SK-N-SH treated with all-trans-retinoic acid at 6 μM for 48 hours (cell line): ENCODE data around the gene TEC.

Experiments used
- ARNTL ChIP-seq: fragments of 450-650 bp; formaldehyde crosslinking; IDR thresholded peaks from 2 replicates; pipeline ENCODE4 v1.5.0; 2020; ENCODE audit warnings: low read depth, mild to moderate bottlenecking, moderate library complexity, borderline replicate concordance
- ESRRG ChIP-seq: fragments of 250-450 bp; sonication (Bioruptor Pico); IDR thresholded peaks from 2 replicates; pipeline ENCODE4 v1.6.1; 2021; ENCODE audit warnings: mild to moderate bottlenecking
- GLIS3 ChIP-seq: fragments of 250-450 bp; sonication (Bioruptor Pico); IDR thresholded peaks from 2 replicates; pipeline ENCODE4 v1.5.0; 2020; ENCODE audit warnings: mild to moderate bottlenecking, moderate library complexity
- OSR1 ChIP-seq: fragments of 250-450 bp; sonication (Bioruptor Pico); IDR thresholded peaks from 2 replicates; pipeline ENCODE4 v1.8.0; 2022; ENCODE audit warnings: moderate library complexity, mild to moderate bottlenecking, inconsistent platforms
- RARB ChIP-seq: fragments of 250-450 bp; sonication (Bioruptor Pico); IDR thresholded peaks from 2 replicates; pipeline ENCODE4 v1.8.0; 2021; ENCODE audit warnings: mild to moderate bottlenecking, moderate library complexity
- ZFP3 ChIP-seq: fragments of 250-450 bp; sonication (Bioruptor Pico); IDR thresholded peaks from 2 replicates; pipeline ENCODE4 v1.5.0; 2020; ENCODE audit warnings: mild to moderate bottlenecking, moderate library complexity
- ZFP30 ChIP-seq: fragments of 450-650 bp; formaldehyde crosslinking; IDR thresholded peaks from 2 replicates; pipeline ENCODE4 v1.5.0; 2022; ENCODE audit warnings: mild to moderate bottlenecking, moderate library complexity
- ZNF70 ChIP-seq: fragments of 450-650 bp; formaldehyde crosslinking; IDR thresholded peaks from 2 replicates; pipeline ENCODE4 v1.5.0; 2020; ENCODE audit warnings: mild to moderate bottlenecking, moderate library complexity
- ZNF8 ChIP-seq: fragments of 450-650 bp; formaldehyde crosslinking; IDR thresholded peaks from 2 replicates; pipeline ENCODE4 v1.5.0; 2020; ENCODE audit warnings: mild to moderate bottlenecking, moderate library complexity
- TF ChIP-seq, protein P1 (sequence below): fragments of 250-450 bp; sonication (Bioruptor Pico); IDR thresholded peaks from 2 replicates; pipeline ENCODE4 v1.5.1; 2020; ENCODE audit warnings: low read depth, mild to moderate bottlenecking, moderate library complexity
- TF ChIP-seq, protein P2 (sequence below): fragments of 250-450 bp; sonication (Bioruptor Pico); IDR thresholded peaks from 2 replicates; pipeline ENCODE4 v1.8.0; 2020; ENCODE audit warnings: mild to moderate bottlenecking, moderate library complexity, borderline replicate concordance
- TF ChIP-seq, protein P3 (sequence below): fragments of 250-450 bp; sonication (Bioruptor Pico); IDR thresholded peaks from 2 replicates; pipeline ENCODE4 v1.5.1; 2021; ENCODE audit warnings: mild to moderate bottlenecking, moderate library complexity

DNA sequence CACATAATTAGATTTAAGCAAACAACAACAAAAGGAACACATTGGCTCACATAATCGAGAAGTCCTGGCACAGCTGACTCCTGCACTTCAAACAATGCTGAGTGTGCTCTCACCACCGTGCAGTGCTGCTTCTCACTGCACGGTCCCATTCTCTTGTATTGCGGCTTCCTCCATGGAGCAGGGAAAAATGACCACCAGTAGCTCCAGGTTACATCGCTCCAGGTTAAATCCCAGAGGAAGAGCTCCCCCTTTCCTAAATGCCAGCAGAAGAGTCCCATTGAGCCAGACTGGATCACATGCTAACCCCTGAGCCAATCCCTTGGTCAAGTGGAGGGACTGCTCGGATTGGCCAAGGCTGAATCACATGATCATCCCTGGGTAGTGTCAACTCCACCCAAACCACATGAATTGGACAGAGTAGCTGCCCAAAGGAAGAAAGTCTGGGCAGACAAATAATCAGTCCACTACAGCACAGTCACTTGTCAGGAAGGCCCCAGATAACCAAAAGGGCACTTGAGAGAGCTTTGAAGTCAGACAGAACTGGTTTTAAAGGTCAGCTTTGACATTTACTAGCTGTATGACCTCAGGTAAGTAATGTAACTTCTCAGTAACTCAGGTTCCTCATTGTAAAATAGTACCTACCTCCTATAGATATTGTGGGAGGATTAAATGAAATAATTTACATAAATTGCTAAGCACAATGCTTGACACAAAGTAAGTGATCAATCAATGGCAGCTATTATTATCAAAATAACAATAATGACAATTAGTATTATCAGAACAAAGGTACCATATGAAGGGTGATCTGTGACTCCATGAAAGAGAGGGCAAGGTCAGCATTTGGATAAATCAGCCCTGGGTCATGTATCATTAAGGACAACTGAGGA, 14.3 kb downstream of the TEC start:
- TF ChIP-seq, protein P1, sequence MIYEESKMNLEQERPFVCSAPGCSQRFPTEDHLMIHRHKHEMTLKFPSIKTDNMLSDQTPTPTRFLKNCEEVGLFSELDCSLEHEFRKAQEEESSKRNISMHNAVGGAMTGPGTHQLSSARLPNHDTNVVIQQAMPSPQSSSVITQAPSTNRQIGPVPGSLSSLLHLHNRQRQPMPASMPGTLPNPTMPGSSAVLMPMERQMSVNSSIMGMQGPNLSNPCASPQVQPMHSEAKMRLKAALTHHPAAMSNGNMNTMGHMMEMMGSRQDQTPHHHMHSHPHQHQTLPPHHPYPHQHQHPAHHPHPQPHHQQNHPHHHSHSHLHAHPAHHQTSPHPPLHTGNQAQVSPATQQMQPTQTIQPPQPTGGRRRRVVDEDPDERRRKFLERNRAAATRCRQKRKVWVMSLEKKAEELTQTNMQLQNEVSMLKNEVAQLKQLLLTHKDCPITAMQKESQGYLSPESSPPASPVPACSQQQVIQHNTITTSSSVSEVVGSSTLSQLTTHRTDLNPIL (CRISPR knock-in tag), result no peak
- TF ChIP-seq ZNF8 (CRISPR knock-in tag), result no peak
- TF ChIP-seq, protein P2, sequence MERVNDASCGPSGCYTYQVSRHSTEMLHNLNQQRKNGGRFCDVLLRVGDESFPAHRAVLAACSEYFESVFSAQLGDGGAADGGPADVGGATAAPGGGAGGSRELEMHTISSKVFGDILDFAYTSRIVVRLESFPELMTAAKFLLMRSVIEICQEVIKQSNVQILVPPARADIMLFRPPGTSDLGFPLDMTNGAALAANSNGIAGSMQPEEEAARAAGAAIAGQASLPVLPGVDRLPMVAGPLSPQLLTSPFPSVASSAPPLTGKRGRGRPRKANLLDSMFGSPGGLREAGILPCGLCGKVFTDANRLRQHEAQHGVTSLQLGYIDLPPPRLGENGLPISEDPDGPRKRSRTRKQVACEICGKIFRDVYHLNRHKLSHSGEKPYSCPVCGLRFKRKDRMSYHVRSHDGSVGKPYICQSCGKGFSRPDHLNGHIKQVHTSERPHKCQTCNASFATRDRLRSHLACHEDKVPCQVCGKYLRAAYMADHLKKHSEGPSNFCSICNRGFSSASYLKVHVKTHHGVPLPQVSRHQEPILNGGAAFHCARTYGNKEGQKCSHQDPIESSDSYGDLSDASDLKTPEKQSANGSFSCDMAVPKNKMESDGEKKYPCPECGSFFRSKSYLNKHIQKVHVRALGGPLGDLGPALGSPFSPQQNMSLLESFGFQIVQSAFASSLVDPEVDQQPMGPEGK, result no peak
- no peak for TF ChIP-seq OSR1 (CRISPR knock-in tag)
- no peak for TF ChIP-seq GLIS3 (CRISPR knock-in tag)
- no peak for TF ChIP-seq ZFP3
- no peak for TF ChIP-seq ZFP30 (CRISPR knock-in tag)
- no peak for TF ChIP-seq ARNTL (CRISPR knock-in tag)
- TF ChIP-seq, protein P3, sequence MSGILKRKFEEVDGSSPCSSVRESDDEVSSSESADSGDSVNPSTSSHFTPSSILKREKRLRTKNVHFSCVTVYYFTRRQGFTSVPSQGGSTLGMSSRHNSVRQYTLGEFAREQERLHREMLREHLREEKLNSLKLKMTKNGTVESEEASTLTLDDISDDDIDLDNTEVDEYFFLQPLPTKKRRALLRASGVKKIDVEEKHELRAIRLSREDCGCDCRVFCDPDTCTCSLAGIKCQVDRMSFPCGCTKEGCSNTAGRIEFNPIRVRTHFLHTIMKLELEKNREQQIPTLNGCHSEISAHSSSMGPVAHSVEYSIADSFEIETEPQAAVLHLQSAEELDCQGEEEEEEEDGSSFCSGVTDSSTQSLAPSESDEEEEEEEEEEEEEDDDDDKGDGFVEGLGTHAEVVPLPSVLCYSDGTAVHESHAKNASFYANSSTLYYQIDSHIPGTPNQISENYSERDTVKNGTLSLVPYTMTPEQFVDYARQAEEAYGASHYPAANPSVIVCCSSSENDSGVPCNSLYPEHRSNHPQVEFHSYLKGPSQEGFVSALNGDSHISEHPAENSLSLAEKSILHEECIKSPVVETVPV (CRISPR knock-in tag), result no peak
- TF ChIP-seq ZNF70 (CRISPR knock-in tag), result no peak
- no peak for TF ChIP-seq ESRRG (CRISPR knock-in tag)
- TF ChIP-seq RARB, result no peak
